Measurements from ENCODE around the gene TXNRD3.

The TXNRD3 gene

DNA sequence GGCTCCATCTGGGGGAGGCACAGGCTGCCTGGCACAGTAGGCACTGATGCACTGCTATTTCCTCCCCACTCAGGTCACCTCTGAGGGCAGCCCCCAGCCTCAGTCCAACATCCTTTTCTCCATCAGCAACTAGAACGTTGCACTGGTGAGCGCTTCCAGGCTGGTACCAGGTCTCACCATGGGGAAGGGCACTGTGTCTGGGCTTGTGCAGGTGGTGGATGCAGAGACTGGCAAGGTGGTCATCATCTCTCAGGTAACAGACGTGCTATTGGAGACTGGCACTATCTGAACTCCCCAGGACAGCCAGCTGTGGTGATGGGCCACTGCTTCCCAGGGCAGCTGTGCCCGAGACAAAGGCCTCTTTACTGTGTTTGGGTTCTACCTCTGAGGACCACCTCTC lies 8.3 kb upstream of the TXNRD3 start:
- Histone ChIP-seq H3K4me1 (ENCODE audit: insufficient read depth, low read length) (no peaks in the 10 kb centered on the region), H3K4me2 (ENCODE audit: insufficient read depth, low read length) (no peak overlapping the region), H3K27me3 (ENCODE audit: insufficient read depth, low read length, poor library complexity) (peaks cover 4% of the 10 kb centered on the region), H3K4me3 (ENCODE audit: low read depth in 1 of 2, low read length in 2 of 2) (no peak overlapping the region), H3K27ac (ENCODE audit: low read length) (no peak overlapping the region), H3K79me2 (ENCODE audit: insufficient read depth, low read length) (no peaks in the 10 kb centered on the region), H3K9ac (ENCODE audit: low read depth, low read length) (no peak overlapping the region), H3K9me3 (ENCODE audit: insufficient read depth, low read length, severe bottlenecking) (peaks cover 6% of the 10 kb centered on the region), H4K20me1 (ENCODE audit: insufficient read depth, low read length) (no peaks in the 10 kb centered on the region), H3K36me3 (ENCODE audit: insufficient read depth, low read length) (no peaks in the 10 kb centered on the region), H2AFZ (ENCODE audit: low read depth, low read length) (no peak overlapping the region)
- DNase-seq (no peak), ATAC-seq (ENCODE audit: insufficient read depth, low read depth) (no peak)
- TF ChIP-seq EZH2 (IDR thresholded peaks at IDR 0.05; ENCODE audit: borderline replicate concordance, low read depth, low read length, severe bottlenecking) = no peak
- TF ChIP-seq, protein P1, sequence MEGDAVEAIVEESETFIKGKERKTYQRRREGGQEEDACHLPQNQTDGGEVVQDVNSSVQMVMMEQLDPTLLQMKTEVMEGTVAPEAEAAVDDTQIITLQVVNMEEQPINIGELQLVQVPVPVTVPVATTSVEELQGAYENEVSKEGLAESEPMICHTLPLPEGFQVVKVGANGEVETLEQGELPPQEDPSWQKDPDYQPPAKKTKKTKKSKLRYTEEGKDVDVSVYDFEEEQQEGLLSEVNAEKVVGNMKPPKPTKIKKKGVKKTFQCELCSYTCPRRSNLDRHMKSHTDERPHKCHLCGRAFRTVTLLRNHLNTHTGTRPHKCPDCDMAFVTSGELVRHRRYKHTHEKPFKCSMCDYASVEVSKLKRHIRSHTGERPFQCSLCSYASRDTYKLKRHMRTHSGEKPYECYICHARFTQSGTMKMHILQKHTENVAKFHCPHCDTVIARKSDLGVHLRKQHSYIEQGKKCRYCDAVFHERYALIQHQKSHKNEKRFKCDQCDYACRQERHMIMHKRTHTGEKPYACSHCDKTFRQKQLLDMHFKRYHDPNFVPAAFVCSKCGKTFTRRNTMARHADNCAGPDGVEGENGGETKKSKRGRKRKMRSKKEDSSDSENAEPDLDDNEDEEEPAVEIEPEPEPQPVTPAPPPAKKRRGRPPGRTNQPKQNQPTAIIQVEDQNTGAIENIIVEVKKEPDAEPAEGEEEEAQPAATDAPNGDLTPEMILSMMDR (IDR thresholded peaks at IDR 0.05; ENCODE audit: borderline replicate concordance, extremely low read depth, low read length, poor library complexity, severe bottlenecking) = no peak

DNA sequence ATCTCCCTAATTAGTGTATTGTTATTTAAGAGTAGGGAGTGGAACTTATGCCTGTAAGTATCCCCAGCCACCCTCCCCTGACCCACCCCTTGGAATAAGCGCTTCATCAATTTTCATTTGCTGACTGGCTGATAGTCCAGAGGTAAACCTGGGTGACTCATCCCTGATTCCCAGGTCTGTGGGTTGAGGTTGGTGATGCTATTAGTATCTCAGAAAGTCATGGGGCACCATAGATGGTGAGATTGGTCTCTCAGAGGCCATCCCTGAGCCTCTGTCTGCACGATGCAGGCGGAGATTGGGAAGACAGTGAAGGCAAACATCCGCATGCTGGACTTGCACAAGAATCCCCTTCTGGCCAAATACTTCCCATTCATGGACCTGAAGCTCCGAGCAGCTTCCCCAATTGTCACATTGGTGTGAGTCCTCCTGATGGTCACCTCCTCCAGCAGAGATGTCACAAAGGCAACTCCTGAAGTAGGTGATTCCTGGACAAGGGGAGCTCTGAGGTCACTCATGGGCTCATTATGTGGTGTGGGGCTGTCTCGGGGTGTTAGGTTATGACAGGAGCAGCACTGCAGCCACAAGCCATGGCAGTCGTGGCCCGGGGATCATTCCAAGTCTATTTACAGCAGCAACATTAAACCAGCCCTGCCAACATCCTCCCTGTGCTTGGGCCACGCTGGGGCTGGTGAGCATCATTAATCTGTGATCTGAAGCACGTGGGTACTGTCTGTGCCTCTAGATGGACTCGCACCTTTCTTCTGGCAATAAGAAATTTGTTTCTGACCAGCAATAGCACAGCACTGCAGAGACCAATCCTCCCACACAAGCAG lies 6.8 kb upstream of the TXNRD3 start:
- H2AFZ ChIP-seq (ENCODE audit: low read depth, low read length) = no peak overlapping the region
- no peak overlapping the region for H3K4me2 ChIP-seq (ENCODE audit: insufficient read depth, low read length)
- H3K79me2 ChIP-seq (ENCODE audit: insufficient read depth, low read length) = no peaks in the 10 kb centered on the region
- H3K27me3 ChIP-seq (ENCODE audit: insufficient read depth, low read length, poor library complexity) = peaks cover 4% of the 10 kb centered on the region
- no peak for DNase-seq
- H3K27ac ChIP-seq (ENCODE audit: low read length) = no peak overlapping the region
- peaks cover 6% of the 10 kb centered on the region for H3K9me3 ChIP-seq (ENCODE audit: insufficient read depth, low read length, severe bottlenecking)
- no peaks in the 10 kb centered on the region for H4K20me1 ChIP-seq (ENCODE audit: insufficient read depth, low read length)
- TF ChIP-seq, protein P1 (IDR thresholded peaks at IDR 0.05; ENCODE audit: borderline replicate concordance, extremely low read depth, low read length, poor library complexity, severe bottlenecking) = no peak
- TF ChIP-seq EZH2 (IDR thresholded peaks at IDR 0.05; ENCODE audit: borderline replicate concordance, low read depth, low read length, severe bottlenecking) = no peak
- ATAC-seq (ENCODE audit: insufficient read depth, low read depth) = no peak
- H3K4me1 ChIP-seq (ENCODE audit: insufficient read depth, low read length) = no peaks in the 10 kb centered on the region
- no peaks in the 10 kb centered on the region for H3K36me3 ChIP-seq (ENCODE audit: insufficient read depth, low read length)
- no peak overlapping the region for H3K4me3 ChIP-seq (ENCODE audit: low read depth in 1 of 2, low read length in 2 of 2)
- no peak overlapping the region for H3K9ac ChIP-seq (ENCODE audit: low read depth, low read length)

DNA sequence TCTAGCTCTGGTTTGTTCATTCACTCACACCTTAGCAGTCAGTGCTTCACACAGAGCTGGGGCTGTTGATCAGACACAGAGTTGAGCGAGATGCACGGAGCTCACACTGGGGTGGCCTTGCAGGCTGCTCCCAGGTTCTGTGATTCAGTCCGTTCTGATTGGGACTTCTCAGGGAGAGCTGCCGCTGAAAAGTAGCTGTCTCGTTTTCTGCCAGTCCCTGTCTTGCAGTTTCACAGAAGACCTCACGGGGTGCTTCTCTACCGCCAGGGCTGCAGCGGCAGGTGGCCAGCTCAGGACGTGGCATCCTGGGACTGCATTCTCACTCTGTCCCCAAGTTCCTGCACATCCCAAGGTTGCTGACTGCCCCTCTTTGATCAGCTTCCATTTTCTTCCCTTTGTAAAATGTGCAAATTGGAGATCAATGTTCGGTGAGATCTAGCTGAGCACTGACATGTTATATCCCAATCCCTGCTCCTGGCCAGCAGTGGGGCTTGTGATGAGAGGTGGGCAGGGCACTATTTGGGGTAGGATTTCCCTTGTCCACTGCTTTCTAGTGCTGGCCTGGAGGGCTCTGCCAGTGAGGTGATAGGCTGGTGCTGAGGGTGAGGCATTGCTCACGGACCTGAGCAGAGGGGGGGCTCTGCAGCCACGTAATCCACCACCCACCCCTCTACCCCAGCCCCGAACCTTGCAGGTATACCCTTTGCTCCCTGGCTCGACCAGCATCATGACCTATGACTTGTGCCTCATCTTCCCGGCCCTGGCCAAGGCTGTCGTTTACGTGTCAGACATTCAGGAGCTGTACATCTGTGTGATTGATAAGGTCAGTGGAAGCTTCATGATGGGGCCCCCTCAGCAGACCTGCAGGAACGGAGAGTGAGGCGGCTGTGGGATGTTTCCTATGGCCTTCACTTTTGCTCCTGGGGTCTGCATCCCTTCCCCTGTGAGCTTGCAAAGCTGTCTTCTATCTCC lies 5.3 kb upstream of the TXNRD3 start:
- peaks cover 6% of the 10 kb centered on the region for H3K9me3 ChIP-seq (ENCODE audit: insufficient read depth, low read length, severe bottlenecking)
- peaks cover 4% of the 10 kb centered on the region for H3K27me3 ChIP-seq (ENCODE audit: insufficient read depth, low read length, poor library complexity)
- no peak overlapping the region for H3K4me2 ChIP-seq (ENCODE audit: insufficient read depth, low read length)
- no peak for TF ChIP-seq EZH2 (IDR thresholded peaks at IDR 0.05; ENCODE audit: borderline replicate concordance, low read depth, low read length, severe bottlenecking)
- TF ChIP-seq, protein P1 (IDR thresholded peaks at IDR 0.05; ENCODE audit: borderline replicate concordance, extremely low read depth, low read length, poor library complexity, severe bottlenecking) = no peak
- H3K4me3 ChIP-seq (ENCODE audit: low read depth in 1 of 2, low read length in 2 of 2) = no peak overlapping the region
- no peak overlapping the region for H3K9ac ChIP-seq (ENCODE audit: low read depth, low read length)
- H4K20me1 ChIP-seq (ENCODE audit: insufficient read depth, low read length) = no peaks in the 10 kb centered on the region
- no peak overlapping the region for H3K27ac ChIP-seq (ENCODE audit: low read length)
- no peak for DNase-seq
- no peaks in the 10 kb centered on the region for H3K36me3 ChIP-seq (ENCODE audit: insufficient read depth, low read length)
- H2AFZ ChIP-seq (ENCODE audit: low read depth, low read length) = no peak overlapping the region
- H3K79me2 ChIP-seq (ENCODE audit: insufficient read depth, low read length) = no peaks in the 10 kb centered on the region
- peaks cover 15% of the 10 kb centered on the region for H3K4me1 ChIP-seq (ENCODE audit: insufficient read depth, low read length)
- ATAC-seq (ENCODE audit: insufficient read depth, low read depth) = no peak
